CD1c-positive myeloid dendritic cell (primary cell): ENCODE data around the gene PDX1.
"Not testable (repeated sequence)": the region's sequence is repeated elsewhere in the genome, so short reads cannot be mapped to it uniquely, and the experiment has no call there.

Source experiments
- DNase-seq: peaks from one replicate; pipeline ENCODE4 v3.0.0-alpha.2; 2016; ENCODE audit errors: extremely low spot score

PDX1 gene

DNA sequence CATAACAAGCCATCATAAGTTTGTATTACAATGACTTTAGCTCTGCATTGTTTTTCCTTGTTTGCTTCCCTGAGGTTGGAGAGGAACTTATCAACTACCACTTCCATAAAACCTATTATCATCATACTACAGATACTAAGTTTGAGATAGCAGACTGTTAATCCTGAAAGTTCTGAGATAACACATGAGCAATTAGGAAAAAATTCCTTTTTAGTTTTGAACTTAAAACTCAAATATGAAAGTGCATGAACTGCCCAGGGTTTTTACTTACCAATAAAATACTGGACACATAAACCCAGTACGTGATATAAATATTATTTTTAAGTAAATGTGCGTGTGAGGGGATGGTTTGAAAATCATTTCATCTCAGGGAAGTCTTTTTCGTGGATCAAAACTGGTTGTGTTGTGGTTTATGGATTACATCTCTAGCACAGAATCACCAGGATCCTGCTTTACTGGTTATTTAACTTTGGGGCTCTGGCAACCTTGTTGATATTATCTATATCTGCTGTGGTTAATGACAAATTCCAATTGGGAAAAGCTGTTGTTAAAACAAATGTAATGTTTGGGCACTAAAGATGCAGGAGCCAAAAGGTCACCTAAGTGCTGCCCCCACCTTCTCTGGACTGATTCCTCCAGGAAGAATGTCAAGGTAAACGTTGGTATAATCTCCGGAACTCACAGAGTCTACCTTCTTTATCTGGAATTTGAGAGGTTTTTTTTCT lies 36.9 kb downstream of the PDX1 start:
- no peak for DNase-seq

- no peak for DNase-seq
Observed at GRCh38 chr13:27959976-27960361, 40.2 kb downstream of the PDX1 start.

DNA sequence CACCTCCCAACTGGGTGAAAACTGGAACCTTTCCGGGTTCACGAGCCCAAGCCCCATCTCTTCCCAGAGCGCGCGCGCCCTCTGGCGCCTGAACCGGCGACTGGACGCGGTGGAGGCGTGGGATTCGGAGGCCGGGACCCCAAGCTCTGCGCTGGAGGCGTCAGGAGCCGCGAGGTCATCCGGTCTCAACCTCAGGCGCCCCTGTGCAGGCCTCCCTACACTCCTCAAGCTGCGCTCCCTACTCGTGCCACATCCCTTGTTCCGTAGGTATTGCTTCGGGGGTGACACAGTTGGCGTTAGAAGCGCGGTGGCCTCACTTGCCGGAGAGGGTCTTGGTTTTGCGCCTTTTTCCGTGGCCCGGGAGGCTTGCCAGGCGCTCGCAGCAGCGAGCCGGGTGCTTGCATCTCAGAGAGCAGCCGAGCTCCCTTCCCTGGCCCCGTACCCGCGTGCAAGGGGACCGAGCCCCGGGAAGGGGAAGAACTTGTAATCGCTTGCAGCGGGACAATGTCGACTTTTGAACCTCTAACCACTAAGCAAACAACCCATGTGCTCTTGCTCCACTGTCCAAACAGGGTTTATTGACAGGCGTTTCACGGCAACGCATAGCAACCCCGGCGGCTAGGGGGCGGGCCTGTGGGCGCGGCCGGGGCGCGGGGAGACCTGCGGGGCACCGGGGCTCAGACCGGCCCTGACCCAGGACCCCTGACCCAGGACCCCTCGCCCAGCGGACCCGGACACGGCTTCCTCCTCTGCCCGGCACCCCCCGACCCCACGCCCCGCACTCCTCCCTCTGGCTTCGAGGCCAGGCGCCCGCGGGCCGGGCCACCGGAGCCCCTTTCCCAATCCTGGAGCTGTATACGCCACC lies 40.8 kb downstream of the PDX1 start:
- DNase-seq, result peak; percentile 54

GRCh38 chr13:27961227-27962085 lies 41.7 kb downstream of the PDX1 start:
- no peak for DNase-seq

GRCh38 chr13:27962128-27962841 lies 42.5 kb downstream of the PDX1 start:
- no peak for DNase-seq

GRCh38 chr13:27962982-27963381 lies 43.2 kb downstream of the PDX1 start:
- DNase-seq, result no peak

DNA sequence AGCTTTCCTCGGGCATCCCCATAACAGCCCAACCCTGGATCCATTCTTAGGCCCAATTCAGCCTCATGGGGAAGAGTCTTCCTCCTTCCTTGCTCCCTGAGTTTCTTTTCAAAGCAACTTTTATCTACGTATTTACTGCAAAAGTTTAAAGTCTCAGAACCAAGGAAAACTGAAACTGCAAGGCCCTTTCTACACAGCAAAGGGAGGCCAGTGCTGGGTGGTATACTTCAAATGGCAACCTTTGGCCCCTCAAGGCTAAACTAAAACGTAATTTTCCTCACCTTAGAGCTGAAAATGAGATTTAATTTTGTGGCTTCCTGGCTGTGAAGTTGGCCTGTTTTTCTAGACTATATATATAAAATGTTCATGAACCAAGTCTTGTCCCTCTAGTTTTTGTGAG lies 43.7 kb downstream of the PDX1 start:
- DNase-seq, result no peak

- DNase-seq, result not testable (repeated sequence)
Observed at GRCh38 chr13:27964206-27964605, 44.4 kb downstream of the PDX1 start.

GRCh38 chr13:27964741-27965323 lies 45.0 kb downstream of the PDX1 start:
- no peak for DNase-seq

- no peak for DNase-seq
Observed at GRCh38 chr13:27965343-27965739, 45.5 kb downstream of the PDX1 start.

GRCh38 chr13:27965740-27966640 lies 46.2 kb downstream of the PDX1 start:
- no peak for DNase-seq

- DNase-seq, result no peak
Observed at GRCh38 chr13:27966641-27967202, 46.9 kb downstream of the PDX1 start.

- peak; percentile 17 for DNase-seq
Observed at GRCh38 chr13:27967203-27967735, 47.5 kb downstream of the PDX1 start.

DNA sequence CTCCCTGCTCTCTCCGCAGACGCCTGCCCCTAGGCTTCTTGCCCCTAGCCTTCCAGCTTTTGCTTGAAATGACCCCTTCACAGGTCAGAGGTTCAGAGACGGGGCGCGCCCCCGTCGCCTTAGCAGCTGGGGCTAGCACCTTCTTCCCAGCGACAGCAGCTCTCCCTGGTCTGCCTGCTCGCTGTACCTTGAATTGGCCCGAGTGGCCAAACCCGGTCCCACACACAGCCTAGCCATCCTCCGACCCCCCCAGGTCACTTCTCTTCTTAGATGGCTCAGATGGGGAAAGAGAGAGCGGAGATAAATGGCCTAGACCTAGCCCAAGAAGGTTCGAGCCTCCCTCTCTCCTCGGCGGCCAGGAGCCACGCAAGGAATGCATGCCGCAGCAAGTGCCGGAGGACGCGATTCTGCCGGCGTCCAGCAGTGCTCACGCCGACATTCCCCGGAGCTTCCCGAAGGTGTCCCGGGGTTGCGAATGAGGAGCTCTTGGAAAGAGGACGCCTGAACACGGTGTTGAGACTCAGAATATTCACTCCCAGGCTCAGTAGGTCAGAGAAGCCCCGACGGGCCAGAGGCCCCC lies 48.0 kb downstream of the PDX1 start:
- no peak for DNase-seq

- no peak for DNase-seq
Observed at GRCh38 chr13:27968316-27969081, 48.7 kb downstream of the PDX1 start.

- no peak for DNase-seq
Observed at GRCh38 chr13:27969082-27969865, 49.5 kb downstream of the PDX1 start, which contains the start of gene CDX2. CDX2 (minus strand) TSS chr13:27969315; CDS start chr13:27969006, 309 bp downstream.

GRCh38 chr13:27969866-27970229 lies 50.0 kb downstream of the PDX1 start:
- no peak for DNase-seq
